NCI-H2029 (cell line): ENCODE measurements around the gene COMMD3.

Source experiments
- DNase-seq: peaks from one replicate; lab custom pipeline; 2025; lab: John Stamatoyannopoulos, UW

COMMD3 gene

DNA sequence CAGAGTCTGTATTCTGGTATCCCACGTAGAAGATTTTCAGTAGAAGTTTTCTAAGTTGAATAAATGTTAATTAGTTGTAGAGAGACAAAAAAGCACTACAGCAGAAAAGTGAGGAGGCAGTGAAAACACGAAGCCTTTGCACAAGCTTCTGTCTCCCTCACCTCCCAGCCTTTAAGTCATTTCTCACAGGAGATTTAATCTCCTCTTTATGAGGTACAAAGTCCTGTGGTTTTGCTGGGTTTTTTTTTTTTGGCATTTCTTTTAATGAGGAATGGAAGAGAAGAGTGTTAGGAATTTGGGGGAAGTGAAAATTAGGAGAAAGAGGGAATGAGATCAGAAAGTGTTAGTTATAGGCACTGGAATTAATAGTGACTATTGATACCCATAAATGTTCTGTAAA, 50.6 kb downstream of the COMMD3 start:
- DNase-seq, result no peak

- DNase-seq, result no peak
Measured at GRCh38 chr10:22367471-22367870, 51.3 kb downstream of the COMMD3 start.

- no peak for DNase-seq
Measured at GRCh38 chr10:22368402-22368801, 52.2 kb downstream of the COMMD3 start.

DNA sequence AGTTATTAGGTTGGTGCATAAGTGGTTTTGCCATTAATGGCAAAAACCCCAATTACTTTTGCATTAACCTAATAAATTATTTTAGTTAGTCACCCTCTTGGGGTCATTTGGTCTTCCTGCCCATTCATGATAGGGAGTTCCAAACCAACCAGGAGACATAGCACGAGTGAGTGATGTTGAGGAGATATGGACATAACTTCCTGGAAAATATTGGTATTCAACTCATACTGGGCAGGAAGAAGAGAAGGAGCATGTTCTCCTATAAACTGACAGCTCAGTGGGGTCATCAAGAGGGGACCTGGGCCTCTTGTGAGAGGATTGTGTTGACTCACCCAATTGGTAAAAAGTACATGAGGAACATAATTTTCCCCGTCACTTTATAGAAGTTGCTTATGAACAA, 52.8 kb downstream of the COMMD3 start:
- no peak for DNase-seq

- no peak for DNase-seq
Measured at GRCh38 chr10:22369434-22370072, 53.4 kb downstream of the COMMD3 start.
